Measurements from ENCODE around the gene RECK. TPM values are rescaled to one million over a fixed set of nuclear protein-coding genes. Genes with fewer than 3 reads are reported as not detected.

The RECK gene
- total RNA-seq, 2 experiments from 2014 or later: 9.3 to 9.8 TPM

DNA sequence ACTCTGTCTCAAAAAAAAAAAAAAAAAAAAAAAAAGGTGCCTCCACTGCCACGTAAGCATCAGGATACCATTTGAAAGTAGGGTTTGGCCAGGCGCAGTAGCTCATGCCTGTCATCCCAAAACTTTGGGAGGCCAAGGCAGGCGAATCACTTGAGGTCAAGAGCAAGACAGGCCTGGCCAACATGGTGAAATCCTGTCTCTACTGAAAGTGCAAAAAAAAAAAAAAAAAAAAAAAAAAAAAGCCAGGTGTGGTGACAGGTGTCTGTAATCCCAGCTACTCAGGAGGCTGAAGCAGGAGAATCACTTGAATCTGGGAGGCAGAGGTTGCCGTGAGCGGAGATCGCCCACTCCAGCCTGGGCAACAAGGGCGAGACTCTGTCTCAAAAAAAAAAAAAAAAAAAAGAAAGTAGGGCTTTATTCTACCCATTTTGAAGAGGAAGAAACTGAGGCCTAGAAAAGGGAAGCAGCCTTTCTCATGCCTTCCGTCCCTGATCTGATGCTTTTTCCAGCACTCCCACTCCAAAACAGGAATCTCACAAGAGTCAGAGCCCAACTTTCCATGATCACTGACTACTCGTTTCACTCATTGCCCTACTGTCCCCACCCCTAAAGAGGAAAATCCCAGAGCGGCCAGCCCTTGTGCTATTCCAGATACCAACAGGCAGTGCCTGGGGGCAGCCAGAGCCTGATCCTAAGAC is 116.2 kb downstream of the RECK start:
- H3K27me3 Mint-ChIP-seq: no peaks in the 10 kb centered on the region
- Histone ChIP-seq H3K27me3 (ENCODE audit: control insufficient read depth in 1 of 2, insufficient read depth in 2 of 2, low read length in 2 of 2) (no peaks in the 10 kb centered on the region), H3K4me3 (ENCODE audit: low read length) (no peak overlapping the region), H3K4me1 (ENCODE audit: insufficient read depth, low read length) (peaks cover 69% of the 10 kb centered on the region), H3K27ac (ENCODE audit: low read depth in 1 of 2, low read length in 2 of 2) (no peak overlapping the region), H3K36me3 (ENCODE audit: insufficient read depth, low read length) (peaks cover 33% of the 10 kb centered on the region), H3K9me3 (ENCODE audit: control insufficient read depth in 1 of 2, insufficient read depth in 1 of 2, low read length in 2 of 2) (no peaks in the 10 kb centered on the region)
- H3K27ac Mint-ChIP-seq: peak overlapping the region; percentile 84
- H3K36me3 Mint-ChIP-seq (ENCODE audit: low read depth): peaks cover 46% of the 10 kb centered on the region
- ChIA-PET POLR2A (interaction anchor here (0.9 to 3.4 kb wide), 6 partner anchors 11 to 50 kb away, joined by 4 to 20 read pairs (median 11); partner anchors contain the start of genes CLTA and GLIPR2), CTCF (interaction anchor here (0.6 to 4.6 kb wide), 4 partner anchors 8 to 50 kb away, joined by 3 to 15 read pairs (median 6); partner anchors contain the start of gene CLTA)
- H3K4me1 Mint-ChIP-seq (ENCODE audit: low read depth): peaks cover 55% of the 10 kb centered on the region
- intact Hi-C loops (cut with DNase I, micrococcal nuclease): loop anchor here in 1 of 2 experiments (5.0 kb wide), 1 partner anchor 1776 kb away; the partner anchor contains the start of gene MYORG
- DNase-seq (no peak), ATAC-seq (ENCODE audit: poor library complexity) (no peak)
- no peaks in the 10 kb centered on the region for H3K9me3 Mint-ChIP-seq
- TF ChIP-seq, protein P1, sequence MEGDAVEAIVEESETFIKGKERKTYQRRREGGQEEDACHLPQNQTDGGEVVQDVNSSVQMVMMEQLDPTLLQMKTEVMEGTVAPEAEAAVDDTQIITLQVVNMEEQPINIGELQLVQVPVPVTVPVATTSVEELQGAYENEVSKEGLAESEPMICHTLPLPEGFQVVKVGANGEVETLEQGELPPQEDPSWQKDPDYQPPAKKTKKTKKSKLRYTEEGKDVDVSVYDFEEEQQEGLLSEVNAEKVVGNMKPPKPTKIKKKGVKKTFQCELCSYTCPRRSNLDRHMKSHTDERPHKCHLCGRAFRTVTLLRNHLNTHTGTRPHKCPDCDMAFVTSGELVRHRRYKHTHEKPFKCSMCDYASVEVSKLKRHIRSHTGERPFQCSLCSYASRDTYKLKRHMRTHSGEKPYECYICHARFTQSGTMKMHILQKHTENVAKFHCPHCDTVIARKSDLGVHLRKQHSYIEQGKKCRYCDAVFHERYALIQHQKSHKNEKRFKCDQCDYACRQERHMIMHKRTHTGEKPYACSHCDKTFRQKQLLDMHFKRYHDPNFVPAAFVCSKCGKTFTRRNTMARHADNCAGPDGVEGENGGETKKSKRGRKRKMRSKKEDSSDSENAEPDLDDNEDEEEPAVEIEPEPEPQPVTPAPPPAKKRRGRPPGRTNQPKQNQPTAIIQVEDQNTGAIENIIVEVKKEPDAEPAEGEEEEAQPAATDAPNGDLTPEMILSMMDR (IDR thresholded peaks at IDR 0.05): no peak
- H3K4me3 Mint-ChIP-seq: peak overlapping the region; percentile 42

DNA sequence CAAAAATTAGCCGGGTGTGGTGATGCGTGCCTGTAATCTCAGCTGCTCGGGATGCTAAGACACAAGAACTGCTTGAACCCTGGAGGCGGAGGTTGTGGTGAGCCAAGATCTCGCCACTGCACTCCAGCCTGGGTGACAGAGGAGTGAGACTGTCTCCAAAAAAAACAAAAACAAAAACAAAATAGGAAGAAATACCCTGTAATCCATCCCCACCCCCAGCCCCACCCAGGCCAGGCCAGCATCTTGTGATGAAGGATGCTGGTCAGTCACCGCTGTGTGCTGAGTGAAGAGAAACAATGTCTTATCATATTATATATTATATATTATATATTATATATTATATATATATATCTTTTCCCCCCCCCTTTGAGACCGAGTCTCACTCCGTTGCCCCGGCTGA is 117.0 kb downstream of the RECK start:
- peaks cover 46% of the 10 kb centered on the region for H3K36me3 Mint-ChIP-seq (ENCODE audit: low read depth)
- H3K4me1 Mint-ChIP-seq (ENCODE audit: low read depth): peaks cover 51% of the 10 kb centered on the region
- Histone ChIP-seq H3K4me3 (ENCODE audit: low read length) (no peak overlapping the region), H3K4me1 (ENCODE audit: insufficient read depth, low read length) (peaks cover 60% of the 10 kb centered on the region), H3K27me3 (ENCODE audit: control insufficient read depth in 1 of 2, insufficient read depth in 2 of 2, low read length in 2 of 2) (no peaks in the 10 kb centered on the region), H3K36me3 (ENCODE audit: insufficient read depth, low read length) (peaks cover 34% of the 10 kb centered on the region), H3K9me3 (ENCODE audit: control insufficient read depth in 1 of 2, insufficient read depth in 1 of 2, low read length in 2 of 2) (no peaks in the 10 kb centered on the region), H3K27ac (ENCODE audit: low read depth in 1 of 2, low read length in 2 of 2) (no peak overlapping the region)
- intact Hi-C loops (cut with DNase I, micrococcal nuclease): loop anchor here in 1 of 2 experiments (5.0 kb wide), 1 partner anchor 1776 kb away; the partner anchor contains the start of gene MYORG
- CTCF ChIA-PET: no interaction called here
- no peaks in the 10 kb centered on the region for H3K9me3 Mint-ChIP-seq
- H3K27ac Mint-ChIP-seq: peak overlapping the region; percentile 84
- H3K27me3 Mint-ChIP-seq: no peaks in the 10 kb centered on the region
- TF ChIP-seq, protein P1 (IDR thresholded peaks at IDR 0.05): no peak
- POLR2A ChIA-PET: no interaction called here
- DNase-seq: no peak
- H3K4me3 Mint-ChIP-seq: peak overlapping the region; percentile 14
- ATAC-seq (ENCODE audit: poor library complexity): no peak

DNA sequence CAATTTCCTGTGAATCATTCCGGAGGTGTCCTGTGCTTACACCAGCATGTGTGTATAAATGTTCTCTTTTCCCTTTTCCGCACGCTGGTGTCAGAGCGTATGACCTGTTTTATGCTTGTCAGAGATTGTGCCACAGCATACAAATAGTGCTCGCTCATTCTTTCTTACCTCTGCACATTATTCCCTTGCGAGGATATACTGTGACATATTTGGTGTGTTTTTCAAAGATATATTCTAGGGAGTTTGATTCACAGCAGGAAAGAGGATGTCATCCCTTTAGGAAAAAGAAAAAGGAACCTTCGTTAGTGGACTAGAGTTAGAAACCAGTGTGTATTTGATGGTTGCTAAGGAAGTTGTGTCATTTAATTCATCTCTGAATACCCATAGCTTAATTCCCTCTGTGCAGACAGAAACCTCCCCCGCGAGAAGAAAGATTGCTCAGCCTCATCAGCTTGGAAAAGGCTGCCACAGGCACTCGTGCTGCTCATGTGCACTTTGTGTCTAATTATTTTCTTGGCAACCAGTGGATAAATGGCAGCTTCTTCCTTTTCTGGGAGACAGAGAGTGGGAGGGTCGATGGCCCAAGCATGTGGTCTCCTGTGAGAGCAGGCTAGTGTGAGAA is 117.7 kb downstream of the RECK start:
- H3K4me1 ChIP-seq (ENCODE audit: insufficient read depth, low read length): peaks cover 53% of the 10 kb centered on the region
- ChIA-PET CTCF (interaction anchor here (0.8 to 1.3 kb wide), 3 partner anchors 12 to 52 kb away, joined by 3 to 4 read pairs (median 4); partner anchors contain the start of gene GLIPR2), POLR2A (interaction anchor here (1.5 kb wide), 1 partner anchor 18 kb away, joined by 3 read pairs; the partner anchor contains the start of gene GLIPR2)
- peak overlapping the region; percentile 84 for H3K27ac Mint-ChIP-seq
- no peaks in the 10 kb centered on the region for H3K27me3 Mint-ChIP-seq
- intact Hi-C loops (cut with DNase I, micrococcal nuclease): loop anchor here in 1 of 2 experiments (5.0 kb wide), 1 partner anchor 1777 kb away; the partner anchor contains the start of gene MYORG
- peak overlapping the region; percentile 14 for H3K4me3 Mint-ChIP-seq
- peak in 2 of 14 experiments; percentile 40 to 66 for DNase-seq
- no peak overlapping the region for H3K4me3 ChIP-seq (ENCODE audit: low read length)
- no peaks in the 10 kb centered on the region for H3K9me3 ChIP-seq (ENCODE audit: control insufficient read depth in 1 of 2, insufficient read depth in 1 of 2, low read length in 2 of 2)
- no peak for ATAC-seq (ENCODE audit: poor library complexity)
- TF ChIP-seq, protein P1 (IDR thresholded peaks at IDR 0.05): no peak
- H3K36me3 ChIP-seq (ENCODE audit: insufficient read depth, low read length): peaks cover 30% of the 10 kb centered on the region
- no peaks in the 10 kb centered on the region for H3K27me3 ChIP-seq (ENCODE audit: control insufficient read depth in 1 of 2, insufficient read depth in 2 of 2, low read length in 2 of 2)
- H3K4me1 Mint-ChIP-seq (ENCODE audit: low read depth): peaks cover 47% of the 10 kb centered on the region
- H3K27ac ChIP-seq (ENCODE audit: low read depth in 1 of 2, low read length in 2 of 2): no peak overlapping the region
- H3K9me3 Mint-ChIP-seq: no peaks in the 10 kb centered on the region
- peaks cover 50% of the 10 kb centered on the region for H3K36me3 Mint-ChIP-seq (ENCODE audit: low read depth)
